ENCODE measurements around the gene PRR11. TPM values are rescaled to one million over a fixed set of nuclear protein-coding genes. Genes with fewer than 3 reads are reported as not detected.

Gene PRR11
- total RNA-seq, 3 donors from 2014 or later (not counting 1 experiment from before 2014, with no cell fraction given): 2.0 to 4.0 (median 2.9) TPM

- Histone ChIP-seq H3K27me3 (ENCODE audit: control insufficient read depth, insufficient read depth, low read length) (no peaks in the 10 kb centered on the region), H3K36me3 (ENCODE audit: control insufficient read depth, insufficient read depth, low read length) (no peaks in the 10 kb centered on the region), H3K4me1 (ENCODE audit: control insufficient read depth, insufficient read depth, low read length) (peaks cover 11% of the 10 kb centered on the region), H3K9me3 (ENCODE audit: control insufficient read depth, insufficient read depth, low read length) (no peaks in the 10 kb centered on the region), H3K4me3 (ENCODE audit: low read length) (no peak overlapping the region), H3K27ac (ENCODE audit: low read length) (peak overlapping the region; percentile 55)
- no peak for TF ChIP-seq CTCF (IDR thresholded peaks at IDR 0.05)
- DNase-seq (peak in 1 of 2 donors; percentile 53), ATAC-seq (no peak)
- Mint-ChIP-seq H3K4me1 (no peaks in the 10 kb centered on the region), H3K9me3 (no peaks in the 10 kb centered on the region), H3K27me3 (ENCODE audit: low read depth in 2 of 2) (no peaks in the 10 kb centered on the region), H3K27ac (peak overlapping the region; percentile 61 to 65), H3K4me3 (peak overlapping the region; percentile 65), H3K36me3 (no peaks in the 10 kb centered on the region)
- 90% methylated on average over 7 of the region's 9 CpGs for WGBS (ENCODE audit: insufficient coverage)
- intact Hi-C loops (cut with micrococcal nuclease): no loop called here
Measured at GRCh38 chr17:59160157-59161025, 4.8 kb downstream of the PRR11 start.

GRCh38 chr17:59161477-59161876, 5.9 kb downstream of the PRR11 start:
- no peak for DNase-seq
- Mint-ChIP-seq H3K9me3 (no peaks in the 10 kb centered on the region), H3K36me3 (no peaks in the 10 kb centered on the region), H3K4me1 (no peaks in the 10 kb centered on the region), H3K27ac (no peak overlapping the region), H3K27me3 (ENCODE audit: low read depth in 2 of 2) (no peaks in the 10 kb centered on the region), H3K4me3 (no peak overlapping the region)
- H3K9me3 ChIP-seq (ENCODE audit: control insufficient read depth, insufficient read depth, low read length): no peaks in the 10 kb centered on the region
- H3K4me3 ChIP-seq (ENCODE audit: low read length): no peak overlapping the region
- H3K27ac ChIP-seq (ENCODE audit: low read length): no peak overlapping the region
- ATAC-seq: no peak
- no peak for TF ChIP-seq CTCF (IDR thresholded peaks at IDR 0.05)
- no peaks in the 10 kb centered on the region for H3K36me3 ChIP-seq (ENCODE audit: control insufficient read depth, insufficient read depth, low read length)
- 96% methylated on average over 2 of the region's 2 CpGs for WGBS (ENCODE audit: insufficient coverage)
- peaks cover 6% of the 10 kb centered on the region for H3K4me1 ChIP-seq (ENCODE audit: control insufficient read depth, insufficient read depth, low read length)
- intact Hi-C loops (cut with micrococcal nuclease): no loop called here
- H3K27me3 ChIP-seq (ENCODE audit: control insufficient read depth, insufficient read depth, low read length): no peaks in the 10 kb centered on the region

- Mint-ChIP-seq H3K9me3 (no peaks in the 10 kb centered on the region), H3K27ac (no peak overlapping the region), H3K4me1 (peaks cover 5% of the 10 kb centered on the region in 2 donors), H3K27me3 (ENCODE audit: low read depth in 2 of 2) (no peaks in the 10 kb centered on the region), H3K4me3 (no peak overlapping the region), H3K36me3 (no peaks in the 10 kb centered on the region)
- Histone ChIP-seq H3K36me3 (ENCODE audit: control insufficient read depth, insufficient read depth, low read length) (no peaks in the 10 kb centered on the region), H3K9me3 (ENCODE audit: control insufficient read depth, insufficient read depth, low read length) (no peaks in the 10 kb centered on the region), H3K4me1 (ENCODE audit: control insufficient read depth, insufficient read depth, low read length) (no peaks in the 10 kb centered on the region), H3K4me3 (ENCODE audit: low read length) (no peak overlapping the region), H3K27me3 (ENCODE audit: control insufficient read depth, insufficient read depth, low read length) (no peaks in the 10 kb centered on the region), H3K27ac (ENCODE audit: low read length) (no peak overlapping the region)
- peak; percentile 33 for TF ChIP-seq CTCF (IDR thresholded peaks at IDR 0.05)
- ATAC-seq: peak; percentile 66 to 76 (median 71)
- intact Hi-C loops (cut with micrococcal nuclease): no loop called here
- DNase-seq: peak in 1 of 2 donors; percentile 71
- 78% methylated on average over 2 of the region's 2 CpGs for WGBS (ENCODE audit: insufficient coverage)
Measured at GRCh38 chr17:59165933-59166342, 10.4 kb downstream of the PRR11 start.

Measured in natural killer cell (primary cell).